OCI-LY7 (cell line): ENCODE results near the gene TUBA1C.

ENCODE experiments used
- EZH2phosphoT487 ChIP-seq: fragments of 200-600 bp; sonication (generic); IDR thresholded peaks from 2 replicates; pipeline ENCODE4 v1.6.1; 2018; ENCODE audit warnings: low read depth, borderline replicate concordance, mild to moderate bottlenecking, mixed run types, antibody characterized with exemption, low read length, moderate library complexity, mixed read lengths
- TF ChIP-seq, protein P1 (sequence below): fragments of 200-600 bp; sonication (generic); conservative IDR thresholded peaks from 2 replicates; pipeline ENCODE4 v1.5.1; 2014; ENCODE audit warnings: mild to moderate bottlenecking, antibody characterized with exemption, low read length, moderate library complexity, mixed read lengths

DNA sequence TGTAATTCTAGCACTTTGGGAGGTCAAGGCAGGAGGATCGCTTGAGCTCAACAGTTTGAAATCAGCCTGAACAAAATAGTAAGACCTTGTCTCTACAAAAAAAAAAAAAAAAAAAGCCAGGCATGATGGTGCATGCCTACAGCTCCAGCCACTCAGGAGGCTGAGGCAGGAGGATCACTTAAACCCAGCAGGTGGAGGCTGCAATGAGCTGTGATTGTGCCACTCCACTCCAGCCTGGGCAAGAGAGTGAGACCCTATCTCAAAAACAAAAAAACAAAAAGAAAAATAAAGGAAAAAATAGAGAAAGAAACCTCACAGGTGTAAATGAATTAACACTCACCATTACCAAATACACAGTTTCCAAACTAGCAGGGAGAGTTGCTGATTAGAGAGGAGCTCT is 41.8 kb upstream of the TUBA1C start:
- TF ChIP-seq, protein P1, sequence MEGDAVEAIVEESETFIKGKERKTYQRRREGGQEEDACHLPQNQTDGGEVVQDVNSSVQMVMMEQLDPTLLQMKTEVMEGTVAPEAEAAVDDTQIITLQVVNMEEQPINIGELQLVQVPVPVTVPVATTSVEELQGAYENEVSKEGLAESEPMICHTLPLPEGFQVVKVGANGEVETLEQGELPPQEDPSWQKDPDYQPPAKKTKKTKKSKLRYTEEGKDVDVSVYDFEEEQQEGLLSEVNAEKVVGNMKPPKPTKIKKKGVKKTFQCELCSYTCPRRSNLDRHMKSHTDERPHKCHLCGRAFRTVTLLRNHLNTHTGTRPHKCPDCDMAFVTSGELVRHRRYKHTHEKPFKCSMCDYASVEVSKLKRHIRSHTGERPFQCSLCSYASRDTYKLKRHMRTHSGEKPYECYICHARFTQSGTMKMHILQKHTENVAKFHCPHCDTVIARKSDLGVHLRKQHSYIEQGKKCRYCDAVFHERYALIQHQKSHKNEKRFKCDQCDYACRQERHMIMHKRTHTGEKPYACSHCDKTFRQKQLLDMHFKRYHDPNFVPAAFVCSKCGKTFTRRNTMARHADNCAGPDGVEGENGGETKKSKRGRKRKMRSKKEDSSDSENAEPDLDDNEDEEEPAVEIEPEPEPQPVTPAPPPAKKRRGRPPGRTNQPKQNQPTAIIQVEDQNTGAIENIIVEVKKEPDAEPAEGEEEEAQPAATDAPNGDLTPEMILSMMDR: no peak
- TF ChIP-seq EZH2phosphoT487: no peak
